ENCODE measurements around the gene NAPA.
"Not testable (repeated sequence)": the region's sequence is repeated elsewhere in the genome, so short reads cannot be mapped to it uniquely, and the experiment has no call there.

The NAPA gene

GRCh38 chr19:47499371-47499770 lies 15.5 kb downstream of the NAPA start:
- no peak for DNase-seq

- no peak for DNase-seq
Observed at GRCh38 chr19:47498561-47498960, 16.3 kb downstream of the NAPA start.

GRCh38 chr19:47497821-47498520 lies 16.9 kb downstream of the NAPA start:
- no peak for DNase-seq

GRCh38 chr19:47497050-47497766 lies 17.7 kb downstream of the NAPA start:
- no peak for DNase-seq

- no peak for DNase-seq
Observed at GRCh38 chr19:47495478-47496372, 19.1 kb downstream of the NAPA start.

GRCh38 chr19:47494729-47495128 lies 20.1 kb downstream of the NAPA start:
- no peak for DNase-seq

- no peak for DNase-seq
Observed at GRCh38 chr19:47494211-47494547, 20.7 kb downstream of the NAPA start.

- DNase-seq = no peak
Observed at GRCh38 chr19:47493378-47494210, 21.3 kb downstream of the NAPA start.

- no peak for DNase-seq
Observed at GRCh38 chr19:47492571-47493377, 22.1 kb downstream of the NAPA start.

GRCh38 chr19:47492137-47492533 lies 22.7 kb downstream of the NAPA start:
- no peak for DNase-seq

GRCh38 chr19:47491358-47492136 lies 23.3 kb downstream of the NAPA start:
- DNase-seq = no peak

- DNase-seq = no peak
Observed at GRCh38 chr19:47490847-47491246, 24.0 kb downstream of the NAPA start.

GRCh38 chr19:47490031-47490430 lies 24.8 kb downstream of the NAPA start:
- no peak for DNase-seq

- no peak for DNase-seq
Observed at GRCh38 chr19:47489072-47489914, 25.6 kb downstream of the NAPA start.

- DNase-seq = no peak
Observed at GRCh38 chr19:47487551-47488515, 27.0 kb downstream of the NAPA start.

- DNase-seq = no peak
Observed at GRCh38 chr19:47486900-47487299, 28.0 kb downstream of the NAPA start.

GRCh38 chr19:47486220-47486619 lies 28.6 kb downstream of the NAPA start:
- not testable (repeated sequence) for DNase-seq

GRCh38 chr19:47485210-47485609 lies 29.7 kb downstream of the NAPA start:
- no peak for DNase-seq

Measured in activated effector memory CD4-positive, alpha-beta T cell treated with Interleukin-2 at 50 U/mL for 16 hours (primary cell).